ENCODE data around the gene POC1A. TPM values are rescaled to one million over a fixed set of nuclear protein-coding genes. Genes with fewer than 3 reads are reported as not detected.

POC1A gene
- total RNA-seq, 1 experiment from 2014 or later = 29.0 TPM

GRCh38 chr3:52041118-52041731 is 113.0 kb downstream of the POC1A start:
- H3K4me2 ChIP-seq (ENCODE audit: insufficient read depth, insufficient read length, low read length) = no peak overlapping the region

More at GRCh38 chr3:52041118-52041731, 113.0 kb downstream of the POC1A start:
- Mint-ChIP-seq H3K9me3 (no peaks in the 10 kb centered on the region; a peak in 1 of 5 replicates), H3K4me3 (no peak overlapping the region), H3K27me3 (ENCODE audit: low read depth) (peaks cover 2% of the 10 kb centered on the region), H3K36me3 (ENCODE audit: insufficient read depth in 1 of 3, low read depth in 3 of 3) (no peaks in the 10 kb centered on the region), H3K4me1 (peaks cover 10 to 24% of the 10 kb centered on the region in 2 experiments), H3K27ac (no peak overlapping the region; a peak in 2 of 7 replicates)
- no peak overlapping the region for H3K14ac ChIP-seq (ENCODE audit: insufficient read depth, low read length)
- no peak overlapping the region for H4K91ac ChIP-seq (ENCODE audit: insufficient read length, low read depth, low read length)
- no peak overlapping the region for H3K4ac ChIP-seq (ENCODE audit: low read depth, low read length)
- no CpG with 5 or more reads among the region's 10 CpGs for WGBS (ENCODE audit: extremely low coverage, insufficient read length, low lambda C conversion rate)
- H3K27ac ChIP-seq (ENCODE audit: insufficient read length, low read depth, low read length) = no peak overlapping the region
- H3K9me3 ChIP-seq (ENCODE audit: control insufficient read depth, low read depth, low read length) = no peaks in the 10 kb centered on the region
- no peak overlapping the region for H2BK12ac ChIP-seq (ENCODE audit: insufficient read length, low read depth, low read length)
- H3K18ac ChIP-seq (ENCODE audit: insufficient read length, low read depth, low read length) = no peak overlapping the region
- no peak overlapping the region for H2BK20ac ChIP-seq (ENCODE audit: low read depth, low read length, poor library complexity, severe bottlenecking)
- no peaks in the 10 kb centered on the region for H3K4me1 ChIP-seq (ENCODE audit: insufficient read depth, low read length)
- no peak overlapping the region for H3T11ph ChIP-seq (ENCODE audit: low read length)
- no peak overlapping the region for H2AFZ ChIP-seq (ENCODE audit: low read length)
- peak; percentile 51 for TF ChIP-seq CTCF (conservative IDR thresholded peaks at IDR 0.05)
- no peak overlapping the region for H2BK15ac ChIP-seq (ENCODE audit: low read depth, low read length)
- H3K23ac ChIP-seq (ENCODE audit: insufficient read length, low read depth, low read length) = no peak overlapping the region
- no peak overlapping the region for H2BK5ac ChIP-seq (ENCODE audit: insufficient read length, low read length)
- H2AK5ac ChIP-seq (ENCODE audit: insufficient read length, low read length) = no peak overlapping the region
- no peaks in the 10 kb centered on the region for H3K79me2 ChIP-seq (ENCODE audit: insufficient read depth, low read length)
- no peak overlapping the region for H3K56ac ChIP-seq (ENCODE audit: insufficient read length, low read depth, low read length)
- no peak overlapping the region for H4K5ac ChIP-seq (ENCODE audit: insufficient read length, low read depth, low read length)
- H3K27me3 ChIP-seq (ENCODE audit: insufficient read depth, low read length) = no peaks in the 10 kb centered on the region
- no peaks in the 10 kb centered on the region for H3K79me1 ChIP-seq (ENCODE audit: insufficient read depth, low read depth, low read length, poor library complexity, severe bottlenecking)
- H2BK120ac ChIP-seq (ENCODE audit: low read depth, low read length, poor library complexity, severe bottlenecking) = no peak overlapping the region
- no peak overlapping the region for H4K8ac ChIP-seq (replicated peaks; ENCODE audit: insufficient read length, low read depth, low read length)
- no peaks in the 10 kb centered on the region for H4K20me1 ChIP-seq (ENCODE audit: control insufficient read depth, insufficient read depth, insufficient read length)
- peak; percentile 55 for DNase-seq
- no peaks in the 10 kb centered on the region for H3K23me2 ChIP-seq (ENCODE audit: insufficient read length, low read depth, low read length, poor library complexity, severe bottlenecking)
- no peak overlapping the region for H3K9ac ChIP-seq (ENCODE audit: extremely low read depth, insufficient read length, low read length)

Measured in H9 (cell line).